ENCODE measurements around the gene RFWD3.

The RFWD3 gene

GRCh38 chr16:74625500-74626350 is 41.0 kb downstream of the RFWD3 start:
- H3K27me3 ChIP-seq (ENCODE audit: control insufficient read depth, insufficient read depth, low read length): no peaks in the 10 kb centered on the region
- H3K9me3 ChIP-seq (ENCODE audit: control insufficient read depth, low read length): no peaks in the 10 kb centered on the region
- TF ChIP-seq CTCF (IDR thresholded peaks at IDR 0.05): no peak
- H3K36me3 ChIP-seq (ENCODE audit: control insufficient read depth, insufficient read depth, low read length): no peaks in the 10 kb centered on the region
- H3K27ac ChIP-seq: no peak overlapping the region
- no peak overlapping the region for H3K4me2 ChIP-seq (ENCODE audit: low read length)
- H3K9ac ChIP-seq: no peak overlapping the region
- no peak overlapping the region for H3K4me3 ChIP-seq (ENCODE audit: low read depth, low read length)
- H2AFZ ChIP-seq: no peak overlapping the region
- H3K79me2 ChIP-seq: no peaks in the 10 kb centered on the region
- peaks cover 3% of the 10 kb centered on the region for H3K4me1 ChIP-seq

GRCh38 chr16:74623839-74624235 is 42.8 kb downstream of the RFWD3 start:
- no peak overlapping the region for H3K4me3 ChIP-seq (ENCODE audit: low read depth, low read length)
- no peak overlapping the region for H3K4me2 ChIP-seq (ENCODE audit: low read length)
- no peaks in the 10 kb centered on the region for H3K36me3 ChIP-seq (ENCODE audit: control insufficient read depth, insufficient read depth, low read length)

GRCh38 chr16:74623214-74623838 is 43.4 kb downstream of the RFWD3 start:
- Histone ChIP-seq H3K4me3 (ENCODE audit: low read depth, low read length) (no peak overlapping the region), H3K27me3 (ENCODE audit: control insufficient read depth, insufficient read depth, low read length) (no peaks in the 10 kb centered on the region), H3K9ac (no peak overlapping the region), H3K9me3 (ENCODE audit: control insufficient read depth, low read length) (no peaks in the 10 kb centered on the region), H3K4me2 (ENCODE audit: low read length) (no peak overlapping the region), H2AFZ (no peak overlapping the region), H3K4me1 (peaks cover 3% of the 10 kb centered on the region), H3K36me3 (ENCODE audit: control insufficient read depth, insufficient read depth, low read length) (no peaks in the 10 kb centered on the region), H3K79me2 (no peaks in the 10 kb centered on the region), H3K27ac (no peak overlapping the region)
- TF ChIP-seq CTCF (IDR thresholded peaks at IDR 0.05): peak; percentile 59

More at GRCh38 chr16:74623839-74624235, 42.8 kb downstream of the RFWD3 start:
- Histone ChIP-seq H3K4me1 (peaks cover 3% of the 10 kb centered on the region), H3K27ac (no peak overlapping the region), H3K79me2 (no peaks in the 10 kb centered on the region), H3K9ac (no peak overlapping the region), H2AFZ (no peak overlapping the region), H3K9me3 (ENCODE audit: control insufficient read depth, low read length) (no peaks in the 10 kb centered on the region), H3K27me3 (ENCODE audit: control insufficient read depth, insufficient read depth, low read length) (no peaks in the 10 kb centered on the region)
- TF ChIP-seq CTCF (IDR thresholded peaks at IDR 0.05): no peak

- no peaks in the 10 kb centered on the region for H3K79me2 ChIP-seq
- no peak overlapping the region for H3K4me3 ChIP-seq (ENCODE audit: low read depth, low read length)
- H3K27me3 ChIP-seq (ENCODE audit: control insufficient read depth, insufficient read depth, low read length): no peaks in the 10 kb centered on the region
- no peak for TF ChIP-seq CTCF (IDR thresholded peaks at IDR 0.05)
- no peaks in the 10 kb centered on the region for H3K36me3 ChIP-seq (ENCODE audit: control insufficient read depth, insufficient read depth, low read length)
- H2AFZ ChIP-seq: no peak overlapping the region
- no peak overlapping the region for H3K27ac ChIP-seq
- no peak overlapping the region for H3K4me2 ChIP-seq (ENCODE audit: low read length)
- H3K9me3 ChIP-seq (ENCODE audit: control insufficient read depth, low read length): no peaks in the 10 kb centered on the region
- no peaks in the 10 kb centered on the region for H3K4me1 ChIP-seq
- no peak overlapping the region for H3K9ac ChIP-seq
These were observed 44.7 kb downstream of the RFWD3 start for GRCh38 chr16:74622005-74622404.
